Pulmonary artery endothelial cell (primary cell): ENCODE results near the gene YTHDC2. TPM values are rescaled to one million over a fixed set of nuclear protein-coding genes. Genes with fewer than 3 reads are reported as not detected.

Experiments used
- DNase-seq: peaks from one replicate; pipeline ENCODE4 v3.0.0-alpha.2; 2011; ENCODE audit warnings: low read depth, low spot score
- total RNA-seq: library from RNA; depleted of rRNA; stranded (reverse); fragments of >200 nt; gene quantifications from 2 replicates; pipeline ENCODE4 v1.2.3, GENCODE V29; 2014

The YTHDC2 gene
- 26.6 and 40.8 TPM in 2 replicates for total RNA-seq

GRCh38 chr5:113513384-113514288, at the start of gene YTHDC2:
TSS of gene YTHDC2 (plus strand) at chr5:113513694. CDS start at chr5:113513896, 202 bp downstream.
- peak; percentile 54 for DNase-seq

- no peak for DNase-seq
These were observed 39.3 kb upstream of the YTHDC2 start for GRCh38 chr5:113474100-113474728.

- DNase-seq, result no peak
These were observed 34.8 kb upstream of the YTHDC2 start for GRCh38 chr5:113478691-113479090.

- no peak for DNase-seq
These were observed 33.3 kb upstream of the YTHDC2 start for GRCh38 chr5:113480243-113480642.

- DNase-seq, result no peak
These were observed 26.1 kb upstream of the YTHDC2 start for GRCh38 chr5:113487416-113487780.

- no peak for DNase-seq
These were observed 25.5 kb upstream of the YTHDC2 start, which contains the start of gene MCC for GRCh38 chr5:113487781-113488644. TSS of gene MCC (minus strand) at chr5:113488453.

GRCh38 chr5:113488645-113489184, 24.8 kb upstream of the YTHDC2 start:
- no peak for DNase-seq

- no peak for DNase-seq
These were observed 24.2 kb upstream of the YTHDC2 start for GRCh38 chr5:113489299-113489698.

GRCh38 chr5:113490317-113490716, 23.2 kb upstream of the YTHDC2 start:
- no peak for DNase-seq

GRCh38 chr5:113491022-113491421, 22.5 kb upstream of the YTHDC2 start:
- no peak for DNase-seq

GRCh38 chr5:113493446-113493845, 20.0 kb upstream of the YTHDC2 start:
- DNase-seq, result no peak

- DNase-seq, result no peak
These were observed 18.1 kb upstream of the YTHDC2 start for GRCh38 chr5:113495422-113495841.

- DNase-seq, result no peak
These were observed 11.4 kb upstream of the YTHDC2 start for GRCh38 chr5:113502073-113502472.

GRCh38 chr5:113503146-113503545, 10.3 kb upstream of the YTHDC2 start:
- DNase-seq, result no peak

- no peak for DNase-seq
These were observed 8.3 kb upstream of the YTHDC2 start for GRCh38 chr5:113505181-113505580.

GRCh38 chr5:113507601-113508000, 5.9 kb upstream of the YTHDC2 start:
- no peak for DNase-seq

- DNase-seq, result no peak
These were observed 4.7 kb upstream of the YTHDC2 start for GRCh38 chr5:113508756-113509155.

GRCh38 chr5:113510836-113511451, 2.5 kb upstream of the YTHDC2 start:
- DNase-seq, result no peak

- DNase-seq, result no peak
These were observed 1.2 kb upstream of the YTHDC2 start for GRCh38 chr5:113512341-113512740.

GRCh38 chr5:113514289-113514635, 768 bp downstream of the YTHDC2 start:
- no peak for DNase-seq

- DNase-seq, result no peak
These were observed 5.4 kb downstream of the YTHDC2 start for GRCh38 chr5:113518884-113519283.
